ENCODE results near the gene WBP2.
A peak's percentile ranks its signal among the peaks of the same experiment; 100 is the strongest.
"Not testable (repeated sequence)": the region's sequence is repeated elsewhere in the genome, so short reads cannot be mapped to it uniquely, and the experiment has no call there.

Gene WBP2

GRCh38 chr17:75865404-75866188 is 10.5 kb upstream of the WBP2 start:
- DNase-seq = not testable (repeated sequence)

- DNase-seq = not testable (repeated sequence)
Measured at GRCh38 chr17:75864887-75865286, 9.8 kb upstream of the WBP2 start.

- DNase-seq = no peak
Measured at GRCh38 chr17:75864448-75864871, 9.3 kb upstream of the WBP2 start.

- no peak for DNase-seq
Measured at GRCh38 chr17:75861927-75862317, 6.8 kb upstream of the WBP2 start.

- not testable (repeated sequence) for DNase-seq
Measured at GRCh38 chr17:75859358-75859757, 4.2 kb upstream of the WBP2 start.

GRCh38 chr17:75856062-75856756 is 1.1 kb upstream of the WBP2 start:
- DNase-seq = no peak

GRCh38 chr17:75854881-75855309 is 240 bp downstream of the WBP2 start:
- DNase-seq = no peak

- DNase-seq = no peak
Measured at GRCh38 chr17:75854101-75854748, 910 bp downstream of the WBP2 start.

GRCh38 chr17:75853433-75853832 is 1.7 kb downstream of the WBP2 start:
- no peak for DNase-seq

GRCh38 chr17:75851693-75851991 is 3.5 kb downstream of the WBP2 start:
- DNase-seq = not testable (repeated sequence)

GRCh38 chr17:75850928-75851692 is 4.0 kb downstream of the WBP2 start:
- no peak for DNase-seq

- no peak for DNase-seq
Measured at GRCh38 chr17:75849724-75850123, 5.4 kb downstream of the WBP2 start.

GRCh38 chr17:75849279-75849646 is 5.9 kb downstream of the WBP2 start:
- DNase-seq = no peak

GRCh38 chr17:75848523-75849278 is 6.4 kb downstream of the WBP2 start:
- DNase-seq = peak; percentile 55

GRCh38 chr17:75847614-75848522 is 7.3 kb downstream of the WBP2 start:
- DNase-seq = no peak

GRCh38 chr17:75846692-75847613 is 8.2 kb downstream of the WBP2 start:
- DNase-seq = no peak

- DNase-seq = no peak
Measured at GRCh38 chr17:75845933-75846691, 9.0 kb downstream of the WBP2 start.

- DNase-seq = peak; percentile 1
Measured at GRCh38 chr17:75845058-75845711, 9.9 kb downstream of the WBP2 start.

- DNase-seq = no peak
Measured at GRCh38 chr17:75844530-75845057, 10.5 kb downstream of the WBP2 start.

Data from NCI-H1105 (cell line).